ENCODE results near the gene CLIC4. TPM values are rescaled to one million over a fixed set of nuclear protein-coding genes. Genes with fewer than 3 reads are reported as not detected.

Gene CLIC4
- total and polyA plus RNA-seq, 2 of the 8 experiments (the other 6 are each of a cell fraction or from before 2014, with no cell fraction given) = 77.5 to 293 TPM

DNA sequence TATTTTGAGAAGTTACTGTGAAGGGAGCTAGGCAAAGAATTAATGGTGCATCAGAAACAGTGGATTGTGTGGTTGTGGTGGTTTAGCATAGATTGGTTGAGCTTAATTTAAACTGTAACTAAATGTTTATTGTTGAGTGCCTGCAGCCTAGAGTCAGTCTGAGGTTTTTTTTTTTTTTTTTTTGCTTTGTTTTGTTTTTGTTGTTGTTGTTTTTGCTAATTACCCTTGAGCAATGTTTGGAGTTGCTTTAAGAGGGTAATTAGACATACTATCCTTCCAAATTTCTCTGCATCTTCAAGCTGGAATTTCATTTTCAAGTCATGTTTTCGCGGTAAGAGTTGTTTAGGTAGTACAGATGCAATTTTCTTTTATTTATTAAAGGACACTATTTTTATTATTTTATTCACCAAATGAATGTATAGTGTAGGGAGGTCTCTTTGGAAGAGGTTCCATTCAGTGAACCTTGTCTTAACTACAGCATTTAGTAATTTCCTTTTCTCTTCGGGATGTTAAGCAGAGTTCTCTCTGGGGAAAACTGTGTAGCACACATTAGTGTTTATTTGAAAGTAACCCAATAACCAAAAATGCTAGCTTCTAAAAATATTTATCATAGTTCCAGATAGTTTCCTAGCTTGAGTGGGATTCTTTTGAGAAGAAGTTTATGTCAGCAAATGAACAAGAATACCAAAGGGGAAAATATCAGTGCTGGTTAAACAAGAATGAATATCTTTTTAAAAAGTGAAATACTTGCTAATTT lies 82.3 kb downstream of the CLIC4 start:
- H3K9ac ChIP-seq (replicated peaks in 1 of 4; ENCODE audit: extremely low read depth in 1 of 4, low read depth in 3 of 4, low read length in 3 of 4) = no peak overlapping the region

More for the DNA sequence above, 82.3 kb downstream of the CLIC4 start:
- Histone ChIP-seq H3K4me2 (ENCODE audit: insufficient read depth in 1 of 2, low read depth in 2 of 2, low read length in 2 of 2) (no peak overlapping the region), H4K5ac (ENCODE audit: insufficient read length, low read depth, low read length) (no peak overlapping the region), H3K4me1 (replicated peaks in 1 of 4; ENCODE audit: control insufficient read depth in 3 of 4, insufficient read depth in 4 of 4, low read length in 3 of 4) (no peaks in the 10 kb centered on the region; a peak in 1 of 7 replicates), H3K4me3 (ENCODE audit: extremely low read depth in 1 of 4, insufficient read depth in 2 of 4, low read depth in 3 of 4, low read length in 4 of 4) (no peak overlapping the region), H3K79me1 (ENCODE audit: low read depth, low read length) (peaks cover 4% of the 10 kb centered on the region), H3K27ac (ENCODE audit: low read depth, low read length) (no peak overlapping the region), H3K79me2 (ENCODE audit: control insufficient read depth in 1 of 2, insufficient read depth in 2 of 2, low read length in 2 of 2) (peaks cover 0 to 92% of the 10 kb centered on the region in 2 experiments; a peak in 3 of 4 replicates), H2BK15ac (ENCODE audit: low read length) (no peak overlapping the region), H2BK120ac (replicated peaks; ENCODE audit: low read depth, low read length) (no peak overlapping the region), H3K14ac (ENCODE audit: insufficient read length) (no peak overlapping the region), H3K23me2 (ENCODE audit: low read depth, low read length) (no peaks in the 10 kb centered on the region), H2BK5ac (ENCODE audit: low read depth, low read length) (no peak overlapping the region), H2AK5ac (ENCODE audit: low read depth, low read length) (no peak overlapping the region), H2AFZ (ENCODE audit: low read length) (no peak overlapping the region), H4K20me1 (replicated peaks in 1 of 2; ENCODE audit: control insufficient read depth in 1 of 2, insufficient read depth in 2 of 2, low read length in 2 of 2) (peaks cover 8 to 17% of the 10 kb centered on the region in 2 experiments), H4K91ac (replicated peaks; ENCODE audit: insufficient read length, low read length) (no peak overlapping the region), H3K4ac (replicated peaks; ENCODE audit: insufficient read length, low read depth, low read length) (no peak overlapping the region), H3K36me3 (ENCODE audit: control insufficient read depth in 2 of 4, insufficient read depth in 4 of 4, low read length in 3 of 4) (peaks cover 0 to 26% (median 0%) of the 10 kb centered on the region in 4 experiments; a peak in 3 of 8 replicates), H3K18ac (ENCODE audit: extremely low read depth, low read length) (no peak overlapping the region), H3K56ac (replicated peaks; ENCODE audit: insufficient read length, low read depth, low read length) (no peak overlapping the region), H2BK20ac (ENCODE audit: low read length) (no peak overlapping the region), H3K23ac (ENCODE audit: insufficient read length) (no peak overlapping the region), H3K27me3 (replicated peaks in 1 of 4; ENCODE audit: control insufficient read depth in 3 of 4, extremely low read depth in 1 of 4, insufficient read depth in 3 of 4, low read length in 3 of 4) (no peaks in the 10 kb centered on the region), H4K8ac (ENCODE audit: extremely low read depth, insufficient read depth, low read length) (no peak overlapping the region), H3K9me3 (ENCODE audit: insufficient read depth in 2 of 2, low read depth in 1 of 2, low read length in 1 of 2) (no peaks in the 10 kb centered on the region), H2BK12ac (ENCODE audit: low read depth, low read length) (no peak overlapping the region)
- no peak for FAIRE-seq
- WGBS, 2 experiments (ENCODE audit: extremely low coverage in 1 of 2, insufficient coverage in 1 of 2, insufficient read length in 1 of 2, insufficient replicate concordance in 2 of 2, low coverage in 1 of 2, low lambda C conversion rate in 2 of 2, missing lambda C conversion rate in 1 of 2) = 97% methylated on average over 3 of the region's 3 CpGs; no CpG with 5 or more reads in 1 of the 2 experiments
- no peak for TF ChIP-seq CEBPB (IDR thresholded peaks at IDR 0.05; ENCODE audit: low read depth, low read length)
- no peak for TF ChIP-seq USF2 (IDR thresholded peaks at IDR 0.05; ENCODE audit: low read length)
- no peak for TF ChIP-seq BRCA1 (IDR thresholded peaks at IDR 0.05; ENCODE audit: low read depth, low read length)
- no peak for TF ChIP-seq EZH2 (IDR thresholded peaks at IDR 0.05; ENCODE audit: low read depth, low read length, severe bottlenecking)
- TF ChIP-seq KDM1A (IDR thresholded peaks at IDR 0.05; ENCODE audit: borderline replicate concordance, low read length) = no peak
- no peak for TF ChIP-seq TCF12 (IDR thresholded peaks at IDR 0.05; ENCODE audit: low read depth, low read length)
- no peak for TF ChIP-seq SIX5 (IDR thresholded peaks at IDR 0.05; ENCODE audit: low read depth, low read length)
- ChIA-PET CTCF (ENCODE audit: partially characterized antibody) (interaction anchor here (0.6 to 10.5 kb wide), 5 partner anchors 129 to 1055 kb away, joined by 3 to 247 read pairs (median 5); no protein-coding TSS in a partner anchor), POLR2A (ENCODE audit: partially characterized antibody) (interaction anchor here (0.8 to 1.0 kb wide), 2 partner anchors 9 kb away, joined by 3 to 4 read pairs; no protein-coding TSS in a partner anchor)
- DNase-seq (ENCODE audit: low read depth in 1 of 2, low spot score in 2 of 2) = no peak
